HL-60 (cell line): ENCODE results near the gene GRIK2.

Experiments used
- DNase-seq, 2 experiments: peaks; one replicate each; pipeline ENCODE4 v3.0.0-alpha.2; 2010 to 2020; ENCODE audit warnings: low read depth in 1 of 2, low spot score in 1 of 2
- H3K27ac ChIP-seq: fragments of 250-450 bp; sonication (Bioruptor Pico); replicated peaks from 2 replicates; pipeline ENCODE4 v1.5.1; 2020; ENCODE audit warnings: mild to moderate bottlenecking, moderate library complexity
- H3K27me3 ChIP-seq: fragments of 250-450 bp; sonication (Bioruptor Pico); 2 replicates; pipeline ENCODE4 v1.5.1; 2021; ENCODE audit warnings: mild to moderate bottlenecking, moderate library complexity; ENCODE audit not compliant: insufficient read depth, poor library complexity, severe bottlenecking
- H3K4me3 ChIP-seq: replicated peaks from 2 replicates; pipeline ENCODE4 v1.5.1; 2011; ENCODE audit warnings: mild to moderate bottlenecking, control low read depth, low read length; ENCODE audit not compliant: insufficient read depth
- CTCF ChIP-seq: IDR thresholded peaks from one replicate; pipeline ENCODE4 v1.5.1; 2011; ENCODE audit warnings: low read length, control low read depth, inconsistent platforms; ENCODE audit not compliant: insufficient read depth
- GABPA ChIP-seq: IDR thresholded peaks from 2 replicates; pipeline ENCODE4 v1.6.1; 2012; ENCODE audit warnings: low read depth
- POLR2AphosphoS5 ChIP-seq: IDR thresholded peaks from 2 replicates; pipeline ENCODE4 v1.6.1; 2012; ENCODE audit warnings: low read depth
- REST ChIP-seq: IDR thresholded peaks from 2 replicates; pipeline ENCODE4 v1.6.1; 2012; ENCODE audit warnings: low read depth; ENCODE audit not compliant: insufficient replicate concordance
- SPI1 ChIP-seq: IDR thresholded peaks from 2 replicates; pipeline ENCODE4 v1.6.1; 2012; ENCODE audit warnings: low read depth, mild to moderate bottlenecking, borderline replicate concordance

The GRIK2 gene

GRCh38 chr6:101392586-101393230 lies 800 bp upstream of the GRIK2 start:
- DNase-seq = no peak
- TF ChIP-seq POLR2AphosphoS5 (no peak), REST (no peak), SPI1 (no peak)
- peaks cover 35% of the 10 kb centered on the region for H3K27me3 ChIP-seq
- H3K27ac ChIP-seq = no peak overlapping the region
- no peak overlapping the region for H3K4me3 ChIP-seq

- no peak for DNase-seq
- Histone ChIP-seq H3K27me3 (peaks cover 41% of the 10 kb centered on the region), H3K4me3 (no peak overlapping the region), H3K27ac (no peak overlapping the region)
- TF ChIP-seq SPI1 (no peak), CTCF (no peak), REST (no peak), POLR2AphosphoS5 (no peak), GABPA (no peak)
Measured at GRCh38 chr6:101393829-101394251, 332 bp downstream of the GRIK2 start.

- DNase-seq = no peak
- Histone ChIP-seq H3K4me3 (no peak overlapping the region), H3K27ac (no peak overlapping the region), H3K27me3 (peaks cover 46% of the 10 kb centered on the region)
- TF ChIP-seq SPI1 (no peak), GABPA (no peak), POLR2AphosphoS5 (no peak), CTCF (no peak), REST (no peak)
Measured at GRCh38 chr6:101394936-101395335, 1.4 kb downstream of the GRIK2 start.
